Panc1 (cell line): ENCODE results near the gene CRIP1. TPM values are rescaled to one million over a fixed set of nuclear protein-coding genes. Genes with fewer than 3 reads are reported as not detected.
A peak's percentile ranks its signal among the peaks of the same experiment; 100 is the strongest.

ENCODE experiments used
- ATAC-seq: fragments of 200-7000 bp; cut with Tn5 transposase; 2 replicates; pipeline ENCODE4 v1.9.1; 2020; ENCODE audit warnings: mild to moderate bottlenecking, moderate library complexity
- BruUV-seq: library from RNA; stranded (reverse); fragments of 400-500 nt; replicated peaks from 2 replicates; lab custom pipeline; 2021; lab: Mats Ljungman, UMichigan
- CTCF ChIA-PET: fragments of 300-600 bp; sonication (Branson Sonifier 250); formaldehyde crosslinking; loops from one replicate; lab custom pipeline; 2022; ENCODE audit warnings: antibody characterized with exemption; lab: Charles Lee
- POLR2A ChIA-PET: fragments of 300-600 bp; sonication (Branson Sonifier 250); formaldehyde crosslinking; loops from one replicate; lab custom pipeline; 2022; ENCODE audit warnings: antibody characterized with exemption; lab: Charles Lee
- DNase-seq: peaks from one replicate; pipeline ENCODE4 v3.0.0-alpha.2; 2010; ENCODE audit warnings: low read depth, low spot score
- H3K27ac ChIP-seq: 2 replicates; pipeline ENCODE4 v1.5.1; 2011; ENCODE audit warnings: mild to moderate bottlenecking, low read length, inconsistent platforms
- H3K27me3 ChIP-seq: fragments of 200-500 bp; sonication (Bioruptor generic); 2 replicates; pipeline ENCODE4 v1.6.0; 2014; ENCODE audit warnings: low read length, inconsistent platforms; ENCODE audit not compliant: control insufficient read depth, insufficient read depth
- H3K36me3 ChIP-seq: fragments of 200-500 bp; sonication (Bioruptor generic); 2 replicates; pipeline ENCODE4 v1.5.1; 2014; ENCODE audit warnings: inconsistent platforms, mild to moderate bottlenecking, low read length, moderate library complexity; ENCODE audit not compliant: control insufficient read depth, insufficient read depth
- H3K4me1 ChIP-seq: 2 replicates; pipeline ENCODE4 v1.5.1; 2011; ENCODE audit warnings: inconsistent platforms, mild to moderate bottlenecking, low read length, moderate library complexity; ENCODE audit not compliant: control insufficient read depth, insufficient read depth
- H3K4me3 ChIP-seq, 2 experiments: 2 replicates each; pipeline ENCODE4 v1.5.1; 2011 to 2012; ENCODE audit warnings: low read depth in 2 of 2, low read length in 2 of 2, mild to moderate bottlenecking in 2 of 2, inconsistent platforms in 1 of 2, moderate library complexity in 1 of 2
- H3K9me3 ChIP-seq: fragments of 200-500 bp; sonication (Bioruptor generic); 2 replicates; pipeline ENCODE4 v1.5.1; 2014; ENCODE audit warnings: low read depth, mild to moderate bottlenecking, inconsistent platforms, low read length, moderate library complexity; ENCODE audit not compliant: control insufficient read depth, insufficient read depth
- CTCF ChIP-seq: fragments of 450-650 bp; IDR thresholded peaks from 2 replicates; pipeline ENCODE4 v1.5.1; 2017; ENCODE audit warnings: mild to moderate bottlenecking
- POLR2AphosphoS5 ChIP-seq: IDR thresholded peaks from 2 replicates; pipeline ENCODE4 v1.6.1; 2012; ENCODE audit warnings: mild to moderate bottlenecking, low read depth, low read length, moderate library complexity
- REST ChIP-seq, 2 experiments: IDR thresholded peaks; 2 replicates each; pipeline ENCODE4 v1.6.1; 2011 to 2012; ENCODE audit warnings: low read depth in 2 of 2, control low read depth in 1 of 2, low read length in 1 of 2, mild to moderate bottlenecking in 1 of 2, moderate library complexity in 1 of 2; ENCODE audit not compliant: insufficient read depth in 1 of 2
- SIN3A ChIP-seq: IDR thresholded peaks from 2 replicates; pipeline ENCODE4 v1.6.1; 2012; ENCODE audit warnings: low read depth, mild to moderate bottlenecking, low read length, moderate library complexity, borderline replicate concordance; ENCODE audit not compliant: insufficient read depth
- TCF7L2 ChIP-seq: IDR thresholded peaks from 2 replicates; pipeline ENCODE4 v1.6.1; 2011; ENCODE audit warnings: mild to moderate bottlenecking, low read depth, low read length, inconsistent platforms
- in situ Hi-C: cut with HindIII; loops from 2 replicates; pipeline ENCODE4 v1.10.0; 2016; ENCODE audit warnings: low sequenced_read_pairs, low pct_unique_long_range_greater_than_20kb
- intact Hi-C: fragments of 100-400 bp; cut with micrococcal nuclease; formaldehyde crosslinking; loops from one replicate; pipeline ENCODE4 v1.10.0; 2022; ENCODE audit not compliant: unreplicated experiment
- total RNA-seq: library from RNA; stranded (reverse); gene quantifications from one replicate; pipeline ENCODE4 v1.2.1, GENCODE V29; 2021; ENCODE audit not compliant: unreplicated experiment

CRIP1 gene
- total RNA-seq, 1 experiment from 2014 or later, result 1,056 TPM

DNA sequence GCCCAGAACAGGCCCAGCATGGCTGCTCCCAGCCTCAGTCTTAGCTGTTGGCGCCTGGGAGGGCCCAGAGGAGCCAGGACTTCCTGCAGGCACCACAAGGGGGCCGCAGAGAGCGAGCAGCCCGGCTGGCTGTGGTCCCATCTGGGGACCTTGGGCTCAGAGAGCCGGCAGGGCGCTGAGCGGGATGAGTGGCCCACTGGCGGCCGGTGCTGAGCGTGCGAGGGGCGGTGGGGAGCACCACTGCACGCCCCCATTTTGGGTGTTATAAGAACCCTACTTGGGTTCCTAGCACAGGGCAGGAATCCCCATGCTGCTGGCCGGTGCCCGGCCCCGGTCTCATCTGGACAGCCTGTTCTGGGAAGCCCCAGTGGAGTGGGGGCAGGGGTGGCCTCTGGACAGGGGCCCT is 38.0 kb upstream of the CRIP1 start:
- Histone ChIP-seq H3K36me3 (no peaks in the 10 kb centered on the region; the same call in 1 of the 2 replicates), H3K27ac (no peak overlapping the region), H3K9me3 (no peaks in the 10 kb centered on the region), H3K4me1 (no peaks in the 10 kb centered on the region), H3K27me3 (no peaks in the 10 kb centered on the region), H3K4me3 (no peak overlapping the region)
- CTCF ChIA-PET, result interaction anchor here (0.8 kb wide), 1 partner anchor 10 kb away, joined by 3 read pairs; no protein-coding TSS in a partner anchor
- in situ Hi-C loops, result no loop called here
- ATAC-seq (peak; percentile 91), DNase-seq (peak; percentile 7)
- BruUV-seq, result no TSS peak
- intact Hi-C loops, result no loop called here
- peak; percentile 88 for TF ChIP-seq CTCF
- TF ChIP-seq REST (IDR thresholded peaks at IDR 0.05; ENCODE audit: insufficient read depth in 1 of 2, low read depth in 2 of 2, low read length in 1 of 2), result no peak
- POLR2A ChIA-PET, result no interaction called here

DNA sequence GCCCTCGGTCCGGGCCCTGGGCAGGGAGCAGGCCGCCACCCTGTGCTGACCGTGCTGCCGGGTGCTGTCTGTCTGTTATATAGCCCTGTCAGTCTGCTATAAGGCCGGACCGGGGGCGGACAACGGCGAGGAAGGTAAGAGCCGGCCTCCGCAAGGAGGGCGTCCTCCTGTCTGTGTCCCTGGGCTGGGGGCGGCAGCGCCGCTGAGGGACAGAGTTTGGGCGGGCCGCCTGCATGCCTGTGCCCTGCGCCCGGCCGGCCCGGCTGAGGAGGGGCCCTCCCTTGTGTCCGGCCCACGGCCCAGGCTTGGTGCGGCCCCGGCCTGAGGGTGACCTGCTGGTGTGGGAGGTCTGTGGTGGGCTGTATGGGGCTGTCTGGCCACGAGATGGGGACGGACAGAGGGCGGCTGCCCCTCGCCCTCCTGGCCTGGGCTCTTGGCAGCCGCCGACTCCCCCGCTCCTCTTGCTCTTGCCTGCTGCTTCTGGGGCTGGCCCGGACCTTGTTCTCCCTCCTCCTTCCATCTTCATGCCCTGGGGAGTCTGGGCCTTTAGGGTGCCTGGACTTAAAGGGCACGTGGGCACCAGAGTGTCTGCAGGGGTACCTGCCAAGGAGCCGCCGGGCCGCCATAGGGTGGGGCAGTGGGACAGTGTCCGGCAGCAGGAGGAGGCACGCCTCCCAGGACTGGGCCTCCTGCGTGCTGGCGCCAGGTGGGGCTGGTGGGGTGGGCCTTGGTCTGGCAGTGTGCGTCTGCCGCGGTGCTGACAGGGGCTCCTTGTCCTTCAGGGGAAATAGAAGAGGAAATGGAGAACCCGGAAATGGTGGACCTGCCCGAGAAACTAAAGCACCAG is 37.2 kb upstream of the CRIP1 start:
- no peak for TF ChIP-seq SIN3A
- TF ChIP-seq REST (IDR thresholded peaks at IDR 0.05; ENCODE audit: insufficient read depth in 1 of 2, low read depth in 2 of 2, low read length in 1 of 2), result no peak
- TF ChIP-seq POLR2AphosphoS5, result no peak
- TF ChIP-seq CTCF, result no peak
- no peak for TF ChIP-seq TCF7L2
- H3K4me1 ChIP-seq, result no peaks in the 10 kb centered on the region
- ATAC-seq (no peak), DNase-seq (no peak)
- CTCF ChIA-PET, result no interaction called here
- in situ Hi-C loops, result no loop called here
- no peak overlapping the region for H3K27ac ChIP-seq
- intact Hi-C loops, result no loop called here
- no peaks in the 10 kb centered on the region; the same call in 1 of the 2 replicates for H3K36me3 ChIP-seq
- no peaks in the 10 kb centered on the region for H3K27me3 ChIP-seq
- no TSS peak for BruUV-seq
- H3K4me3 ChIP-seq, result no peak overlapping the region
- H3K9me3 ChIP-seq, result no peaks in the 10 kb centered on the region
- POLR2A ChIA-PET, result no interaction called here
